HG03521 (cell line): ENCODE data around the gene GREM1.

ENCODE experiments used
- ATAC-seq: cut with Tn5 transposase; IDR thresholded peaks from one replicate; pipeline ENCODE4 v1.9.1; 2021; ENCODE audit warnings: mild to moderate bottlenecking, moderate library complexity; ENCODE audit not compliant: unreplicated experiment

GREM1 gene

DNA sequence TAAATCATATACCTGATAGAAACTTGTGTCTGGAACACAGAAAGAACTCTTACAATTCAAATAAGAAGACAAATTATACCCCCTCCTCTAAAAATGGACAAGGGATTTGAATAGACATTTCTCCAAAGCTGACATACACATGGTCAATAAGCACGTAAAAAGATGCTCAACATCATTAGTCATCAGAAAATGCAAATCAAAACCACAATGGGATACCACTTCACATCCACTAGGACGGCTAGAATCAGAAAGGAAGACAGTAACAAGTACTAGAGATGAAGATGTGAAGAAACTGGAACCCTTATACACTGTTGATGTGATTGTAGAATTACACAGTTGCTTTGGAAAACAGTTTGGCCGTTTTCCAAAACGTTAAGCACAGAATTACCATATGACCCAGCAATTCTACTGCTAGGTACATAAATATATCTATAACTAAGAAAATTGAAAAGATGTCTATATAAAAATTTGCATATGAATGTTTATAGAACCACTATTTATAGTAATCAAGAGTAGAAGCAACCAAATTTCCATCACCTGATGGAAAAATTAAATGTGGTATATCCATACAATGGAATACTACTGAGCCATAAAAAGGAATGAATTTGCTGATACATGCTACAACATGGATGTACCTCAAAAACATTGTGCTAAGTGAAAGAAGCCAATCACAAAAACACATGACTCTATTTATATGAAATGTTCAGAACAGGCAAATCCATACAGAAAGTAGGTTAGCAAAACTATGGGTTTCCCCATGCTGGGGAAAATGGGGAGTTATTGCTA, 60.8 kb downstream of the GREM1 start:
- no peak for ATAC-seq

DNA sequence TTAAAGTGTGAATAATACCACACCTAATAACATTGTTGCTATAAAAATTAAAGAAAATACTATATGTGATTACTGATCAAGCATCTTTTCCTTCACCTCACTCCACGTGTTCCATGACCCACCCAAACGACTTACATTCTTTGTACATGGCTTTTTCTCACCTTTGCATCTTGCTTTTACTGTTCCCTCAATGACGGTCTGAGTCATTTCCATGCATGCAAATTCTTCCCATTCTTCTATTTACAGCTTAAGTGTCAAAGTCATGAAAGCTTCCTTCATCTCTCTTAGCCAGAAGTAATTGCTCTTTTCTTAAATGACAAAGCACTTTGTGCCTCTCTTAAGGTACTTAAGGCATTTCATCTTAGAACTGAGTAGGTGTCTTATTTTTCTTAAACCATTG, 64.0 kb downstream of the GREM1 start:
- ATAC-seq = no peak

DNA sequence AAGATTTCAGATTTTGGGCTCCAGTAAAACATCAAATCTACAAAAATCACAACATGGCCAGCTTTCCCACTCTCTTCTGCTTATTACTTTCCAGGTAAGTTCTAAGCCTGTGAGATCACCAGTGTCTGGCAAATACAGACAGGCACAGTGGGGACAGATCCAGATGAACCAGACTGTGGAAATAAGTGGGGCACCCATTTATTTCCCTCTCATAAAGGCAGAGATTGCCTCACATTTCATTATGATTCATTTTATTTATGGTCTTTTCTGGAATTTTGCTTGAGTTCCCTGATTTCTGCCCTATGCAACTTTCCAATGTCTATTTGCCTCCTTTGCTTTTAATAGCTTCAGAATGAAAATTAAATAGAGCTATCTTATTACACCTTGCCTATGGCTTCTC, 66.8 kb downstream of the GREM1 start:
- no peak for ATAC-seq

DNA sequence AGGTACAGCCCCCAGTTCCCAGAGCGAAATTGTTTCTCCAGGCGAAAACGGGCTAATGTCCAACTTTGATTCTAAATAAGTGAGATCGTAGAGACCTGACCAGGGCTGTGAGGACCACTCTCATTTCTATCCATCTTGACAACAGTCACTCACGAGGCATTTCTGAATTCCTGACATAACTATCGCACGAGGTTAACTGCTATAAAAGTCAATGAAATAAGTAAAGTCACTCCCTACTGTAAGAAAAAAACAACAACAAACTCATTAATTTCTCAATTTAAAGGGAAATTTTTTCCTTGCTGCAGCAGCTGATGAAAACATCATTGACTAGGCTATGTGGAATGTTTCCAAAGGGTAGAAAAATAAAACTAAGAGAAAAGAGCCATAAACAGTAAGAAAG, 69.1 kb downstream of the GREM1 start:
- no peak for ATAC-seq

DNA sequence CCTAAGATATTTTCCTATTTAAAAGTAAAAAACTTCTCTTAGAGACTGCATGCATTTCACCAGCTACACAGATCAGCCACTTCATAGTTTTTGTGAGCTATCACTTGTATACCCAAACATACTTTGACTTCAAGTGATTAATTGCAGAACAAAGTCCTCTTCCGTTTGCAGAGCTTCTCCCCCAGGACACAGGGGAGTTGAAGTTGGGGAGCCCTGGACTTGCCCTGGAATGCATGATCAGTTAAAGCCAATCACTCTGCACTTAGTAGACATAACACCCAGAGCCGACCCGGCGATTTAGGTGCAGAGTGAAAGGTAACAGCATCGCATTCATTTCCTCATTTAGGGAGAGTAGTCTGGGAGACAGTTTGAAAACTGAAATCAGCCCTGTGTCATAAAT, 70.1 kb downstream of the GREM1 start:
- ATAC-seq = no peak

DNA sequence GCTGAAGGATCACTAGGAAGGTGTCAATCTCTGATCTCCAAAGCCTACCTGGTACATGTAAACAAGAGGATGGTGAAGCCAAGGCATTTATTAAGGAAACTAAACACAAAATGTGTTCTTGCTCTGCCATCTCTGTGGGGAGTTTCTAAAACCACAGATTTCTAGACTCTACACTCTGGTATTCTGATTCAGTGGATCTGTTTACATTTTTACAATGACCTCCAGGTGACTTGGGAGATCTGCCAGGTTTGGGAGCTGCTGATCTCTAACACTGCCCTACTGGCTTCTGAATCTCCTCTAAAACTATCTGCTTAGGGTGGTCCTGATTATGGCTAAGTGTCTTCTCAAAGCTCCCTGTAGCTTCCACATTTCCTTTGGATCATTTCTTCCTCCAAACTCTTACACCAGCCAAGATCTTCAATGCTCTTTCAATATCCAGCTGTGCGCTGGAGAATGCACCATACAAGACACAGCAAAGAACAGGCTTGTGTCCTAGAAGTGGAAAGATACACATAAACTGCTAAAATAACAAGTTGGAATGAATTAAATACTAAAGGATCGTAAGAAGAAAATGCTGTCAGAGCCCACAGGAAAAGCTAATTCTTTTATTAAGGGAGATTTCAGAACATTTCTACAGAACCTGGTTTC, 72.7 kb downstream of the GREM1 start:
- no peak for ATAC-seq

DNA sequence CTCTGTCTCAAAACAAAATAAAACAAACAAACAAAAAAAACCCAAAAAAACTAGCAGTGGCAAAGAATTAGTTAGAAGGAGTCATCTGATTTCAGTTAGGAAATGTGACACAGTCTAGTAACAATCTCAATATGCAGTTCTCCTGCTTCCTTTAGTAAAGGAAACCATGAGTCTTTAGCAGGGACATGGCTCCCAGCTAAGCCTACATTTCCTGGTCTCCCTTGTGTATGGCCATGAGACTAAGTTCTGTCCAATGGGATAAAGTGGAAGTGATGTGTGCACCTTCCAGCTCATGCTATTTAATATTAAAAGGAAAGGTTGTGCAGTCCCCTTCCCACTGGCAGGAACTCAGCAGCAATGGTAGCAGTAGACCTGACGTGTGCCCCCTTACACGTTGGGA, 74.6 kb downstream of the GREM1 start:
- no peak for ATAC-seq
